Keratinocyte (primary cell): ENCODE data around the gene GFOD2. TPM values are rescaled to one million over a fixed set of nuclear protein-coding genes. Genes with fewer than 3 reads are reported as not detected.

Source experiments
- DNase-seq: peaks from one replicate; pipeline ENCODE4 v3.0.0-alpha.2; 2011; ENCODE audit warnings: low read depth, missing footprints, low spot score
- FAIRE-seq: peaks from 2 replicates; lab custom pipeline; 2011; peaks lifted over from hg19 to GRCh38; lab: Jason Lieb, UNC
- H2AFZ ChIP-seq: 2 replicates; pipeline ENCODE4 v1.6.0; 2012; ENCODE audit warnings: low read length, control low read depth, inconsistent platforms; ENCODE audit not compliant: control insufficient read depth
- H3K27ac ChIP-seq: 2 replicates; pipeline ENCODE4 v1.5.1; 2011; ENCODE audit warnings: low read length; ENCODE audit not compliant: control insufficient read depth, insufficient read depth
- H3K27me3 ChIP-seq: 3 replicates; pipeline ENCODE4 v1.6.0; 2011; ENCODE audit warnings: low read length; ENCODE audit not compliant: control insufficient read depth, insufficient read depth; ENCODE audit errors: extremely low read depth
- H3K36me3 ChIP-seq, 2 experiments: 2 replicates in 1 of 2; 3 replicates in 1 of 2; pipeline ENCODE4 v1.5.1; 2011; ENCODE audit warnings: low read length in 2 of 2, mild to moderate bottlenecking in 1 of 2; ENCODE audit not compliant: control insufficient read depth in 2 of 2, insufficient read depth in 2 of 2; ENCODE audit errors: extremely low read depth in 1 of 2
- H3K4me1 ChIP-seq: 3 replicates; pipeline ENCODE4 v1.5.1; 2011; ENCODE audit warnings: low read length; ENCODE audit not compliant: control insufficient read depth, insufficient read depth; ENCODE audit errors: extremely low read depth
- H3K4me2 ChIP-seq: 3 replicates; pipeline ENCODE4 v1.6.0; 2011; ENCODE audit warnings: low read depth, low read length; ENCODE audit not compliant: control insufficient read depth, insufficient read depth; ENCODE audit errors: extremely low read depth
- H3K4me3 ChIP-seq, 3 experiments: fragments of 200-600 bp in 1 of 3; sonication (generic) in 1 of 3; 2 replicates in 2 of 3; 3 replicates in 1 of 3; pipeline ENCODE4 v1.5.1; 2011 to 2016; ENCODE audit warnings: low read length in 3 of 3, mild to moderate bottlenecking in 3 of 3, control low read depth in 2 of 3, inconsistent platforms in 1 of 3, low read depth in 1 of 3, mixed read lengths in 1 of 3, mixed run types in 1 of 3, moderate library complexity in 1 of 3; ENCODE audit not compliant: control insufficient read depth in 2 of 3, insufficient read depth in 2 of 3; ENCODE audit errors: extremely low read depth in 1 of 3
- H3K79me2 ChIP-seq: 2 replicates; pipeline ENCODE4 v1.6.0; 2012; ENCODE audit warnings: low read length; ENCODE audit not compliant: control insufficient read depth, insufficient read depth
- H3K9ac ChIP-seq: 3 replicates; pipeline ENCODE4 v1.6.0; 2011; ENCODE audit warnings: low read length; ENCODE audit not compliant: control insufficient read depth, insufficient read depth; ENCODE audit errors: extremely low read depth
- H3K9me1 ChIP-seq: 3 replicates; pipeline ENCODE4 v1.6.0; 2011; ENCODE audit warnings: low read length; ENCODE audit not compliant: control insufficient read depth, insufficient read depth; ENCODE audit errors: extremely low read depth
- H3K9me3 ChIP-seq: 2 replicates; pipeline ENCODE4 v1.5.1; 2012; ENCODE audit warnings: low read depth, low read length; ENCODE audit not compliant: control insufficient read depth
- H4K20me1 ChIP-seq: 3 replicates; pipeline ENCODE4 v1.6.0; 2011; ENCODE audit warnings: low read length; ENCODE audit not compliant: control insufficient read depth, insufficient read depth; ENCODE audit errors: extremely low read depth
- EZH2 ChIP-seq: IDR thresholded peaks from one replicate; pipeline ENCODE4 v1.6.1; 2012; ENCODE audit warnings: inconsistent platforms, mild to moderate bottlenecking, low read length, moderate library complexity
- dilution Hi-C: fragments of 300-500 bp; cut with MboI; formaldehyde crosslinking; loops from one replicate; pipeline ENCODE4 v1.7.0; 2020; ENCODE audit warnings: low sequenced_read_pairs; ENCODE audit not compliant: extremely low pct_ligation_motif_present
- polyA plus RNA-seq, 5 experiments: library from polyadenylated mRNA; depleted of rRNA in 3 of 5; stranded (reverse) in 3 of 5; stranded (forward) in 1 of 5; unstranded in 1 of 5; fragments of >200 nt; gene quantifications; 1 replicate in 1 of 5; 2 replicates in 3 of 5; 3 replicates in 1 of 5; pipeline versions ENCODE4 v1.2.1 to v1.2.3, GENCODE V29; 2011 to 2012; ENCODE audit warnings: missing spikeins in 2 of 5, low read depth in 1 of 5, low replicate concordance in 1 of 5
- TF ChIP-seq, protein P1 (sequence below), 3 experiments: IDR thresholded peaks in 1 of 3; conservative IDR thresholded peaks in 1 of 3; optimal IDR thresholded peaks in 1 of 3; 2 replicates in 2 of 3; 3 replicates in 1 of 3; pipeline versions ENCODE3 to v1.5.1; 2011; ENCODE audit warnings: low read length in 3 of 3, mild to moderate bottlenecking in 3 of 3, moderate library complexity in 2 of 3, control low read depth in 1 of 3, inconsistent platforms in 1 of 3; ENCODE audit not compliant: insufficient read depth in 2 of 3; ENCODE audit errors: extremely low read depth in 1 of 3

The GFOD2 gene
- polyA plus RNA-seq, 1 donor (not counting 4 experiments of a cell fraction or from before 2014, with no cell fraction given), result 13.2 TPM

DNA sequence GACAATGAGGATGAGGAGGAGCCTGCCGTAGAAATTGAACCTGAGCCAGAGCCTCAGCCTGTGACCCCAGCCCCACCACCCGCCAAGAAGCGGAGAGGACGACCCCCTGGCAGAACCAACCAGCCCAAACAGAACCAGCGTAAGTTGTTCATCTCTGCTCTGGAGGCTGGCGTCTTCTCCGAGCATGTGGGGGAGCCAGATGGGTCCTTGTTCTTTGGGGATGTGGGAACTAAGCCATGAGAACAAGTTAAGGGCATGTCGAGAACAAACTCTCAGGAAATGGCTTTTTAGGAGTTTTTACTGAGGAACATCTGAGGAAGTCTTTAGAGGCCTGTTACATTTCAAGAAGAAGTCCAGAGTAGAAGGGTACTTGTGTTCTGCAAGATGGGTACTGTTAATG lies 82.4 kb downstream of the GFOD2 start:
- FAIRE-seq, result no peak
- Histone ChIP-seq H4K20me1 (no peaks in the 10 kb centered on the region), H2AFZ (no peak overlapping the region), H3K9me3 (no peaks in the 10 kb centered on the region), H3K4me1 (peaks cover under 1% of the 10 kb centered on the region), H3K4me2 (no peak overlapping the region), H3K27me3 (no peaks in the 10 kb centered on the region), H3K36me3 (peaks cover 17 to 20% of the 10 kb centered on the region in 2 experiments), H3K79me2 (no peaks in the 10 kb centered on the region), H3K27ac (no peak overlapping the region), H3K9ac (no peak overlapping the region), H3K4me3 (no peak overlapping the region), H3K9me1 (peaks cover under 1% of the 10 kb centered on the region)
- DNase-seq, result no peak
- TF ChIP-seq, protein P1, sequence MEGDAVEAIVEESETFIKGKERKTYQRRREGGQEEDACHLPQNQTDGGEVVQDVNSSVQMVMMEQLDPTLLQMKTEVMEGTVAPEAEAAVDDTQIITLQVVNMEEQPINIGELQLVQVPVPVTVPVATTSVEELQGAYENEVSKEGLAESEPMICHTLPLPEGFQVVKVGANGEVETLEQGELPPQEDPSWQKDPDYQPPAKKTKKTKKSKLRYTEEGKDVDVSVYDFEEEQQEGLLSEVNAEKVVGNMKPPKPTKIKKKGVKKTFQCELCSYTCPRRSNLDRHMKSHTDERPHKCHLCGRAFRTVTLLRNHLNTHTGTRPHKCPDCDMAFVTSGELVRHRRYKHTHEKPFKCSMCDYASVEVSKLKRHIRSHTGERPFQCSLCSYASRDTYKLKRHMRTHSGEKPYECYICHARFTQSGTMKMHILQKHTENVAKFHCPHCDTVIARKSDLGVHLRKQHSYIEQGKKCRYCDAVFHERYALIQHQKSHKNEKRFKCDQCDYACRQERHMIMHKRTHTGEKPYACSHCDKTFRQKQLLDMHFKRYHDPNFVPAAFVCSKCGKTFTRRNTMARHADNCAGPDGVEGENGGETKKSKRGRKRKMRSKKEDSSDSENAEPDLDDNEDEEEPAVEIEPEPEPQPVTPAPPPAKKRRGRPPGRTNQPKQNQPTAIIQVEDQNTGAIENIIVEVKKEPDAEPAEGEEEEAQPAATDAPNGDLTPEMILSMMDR (optimal IDR thresholded peaks at IDR 0.05 in 1 of 3, IDR thresholded peaks at IDR 0.05 in 1 of 3, conservative IDR thresholded peaks at IDR 0.05 in 1 of 3; ENCODE audit: extremely low read depth in 1 of 3, insufficient read depth in 2 of 3, low read length in 3 of 3), result no peak
- no peak for TF ChIP-seq EZH2
- dilution Hi-C loops, result no loop called here

DNA sequence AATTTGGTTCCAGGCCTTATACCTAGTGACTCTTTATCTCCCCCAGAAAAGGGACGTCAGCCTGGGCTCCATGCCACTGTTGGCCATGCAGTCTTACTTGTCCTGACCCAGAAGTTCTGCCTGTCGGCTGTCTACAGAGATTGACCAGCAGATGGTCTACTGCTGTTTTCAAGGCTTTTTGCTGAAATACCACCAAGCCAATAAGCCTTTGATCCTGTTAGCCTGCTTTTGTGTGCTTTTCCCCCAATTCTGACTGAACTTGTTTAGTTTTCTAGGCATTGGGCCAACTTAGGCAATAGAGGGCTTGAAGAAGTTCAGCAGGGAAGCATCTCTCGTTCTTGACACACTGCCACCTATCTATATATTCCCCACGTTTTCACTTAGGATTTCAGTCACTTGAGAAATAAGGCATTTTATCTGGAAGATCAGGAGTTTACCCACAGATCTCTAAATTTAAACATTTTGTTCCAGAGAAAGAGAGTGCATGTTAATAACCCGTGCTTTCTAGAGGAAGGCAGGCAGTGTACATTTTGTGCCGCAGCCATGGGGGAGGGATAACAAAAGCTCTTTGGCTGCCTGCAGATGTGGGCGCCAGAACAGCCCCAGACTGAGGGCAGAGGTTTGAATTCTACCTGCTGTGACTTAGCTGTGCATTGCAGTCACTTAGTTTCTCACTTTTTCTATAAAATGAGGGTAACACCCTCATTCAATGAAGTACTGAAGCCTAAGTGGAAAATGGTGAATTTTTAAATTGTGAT lies 86.5 kb downstream of the GFOD2 start:
- Histone ChIP-seq H3K9me1 (no peaks in the 10 kb centered on the region), H3K27me3 (no peaks in the 10 kb centered on the region), H3K9ac (no peak overlapping the region), H3K27ac (no peak overlapping the region), H4K20me1 (no peaks in the 10 kb centered on the region), H3K4me3 (no peak overlapping the region), H3K79me2 (no peaks in the 10 kb centered on the region), H2AFZ (no peak overlapping the region), H3K4me2 (no peak overlapping the region), H3K9me3 (no peaks in the 10 kb centered on the region), H3K4me1 (no peaks in the 10 kb centered on the region), H3K36me3 (peaks cover 18 to 32% of the 10 kb centered on the region in 2 experiments)
- TF ChIP-seq EZH2, result no peak
- TF ChIP-seq, protein P1 (optimal IDR thresholded peaks at IDR 0.05 in 1 of 3, IDR thresholded peaks at IDR 0.05 in 1 of 3, conservative IDR thresholded peaks at IDR 0.05 in 1 of 3; ENCODE audit: extremely low read depth in 1 of 3, insufficient read depth in 2 of 3, low read length in 3 of 3), result no peak
- DNase-seq (no peak), FAIRE-seq (no peak)
- dilution Hi-C loops, result no loop called here
